GM10266 (cell line): ENCODE measurements around the gene HCFC1.

ENCODE experiments used
- DNase-seq: peaks from one replicate; pipeline ENCODE4 v3.0.0; 2012; ENCODE audit errors: extremely low spot score
- CTCF ChIP-seq: IDR thresholded peaks from 2 replicates; pipeline ENCODE4 v1.5.1; 2012; ENCODE audit warnings: mild to moderate bottlenecking, low read depth; ENCODE audit not compliant: control insufficient read depth, insufficient read depth; ENCODE audit errors: missing control alignments

The HCFC1 gene

GRCh38 chrX:153948002-153948466 lies 23.6 kb downstream of the HCFC1 start:
- no peak for DNase-seq
- no peak for TF ChIP-seq CTCF

DNA sequence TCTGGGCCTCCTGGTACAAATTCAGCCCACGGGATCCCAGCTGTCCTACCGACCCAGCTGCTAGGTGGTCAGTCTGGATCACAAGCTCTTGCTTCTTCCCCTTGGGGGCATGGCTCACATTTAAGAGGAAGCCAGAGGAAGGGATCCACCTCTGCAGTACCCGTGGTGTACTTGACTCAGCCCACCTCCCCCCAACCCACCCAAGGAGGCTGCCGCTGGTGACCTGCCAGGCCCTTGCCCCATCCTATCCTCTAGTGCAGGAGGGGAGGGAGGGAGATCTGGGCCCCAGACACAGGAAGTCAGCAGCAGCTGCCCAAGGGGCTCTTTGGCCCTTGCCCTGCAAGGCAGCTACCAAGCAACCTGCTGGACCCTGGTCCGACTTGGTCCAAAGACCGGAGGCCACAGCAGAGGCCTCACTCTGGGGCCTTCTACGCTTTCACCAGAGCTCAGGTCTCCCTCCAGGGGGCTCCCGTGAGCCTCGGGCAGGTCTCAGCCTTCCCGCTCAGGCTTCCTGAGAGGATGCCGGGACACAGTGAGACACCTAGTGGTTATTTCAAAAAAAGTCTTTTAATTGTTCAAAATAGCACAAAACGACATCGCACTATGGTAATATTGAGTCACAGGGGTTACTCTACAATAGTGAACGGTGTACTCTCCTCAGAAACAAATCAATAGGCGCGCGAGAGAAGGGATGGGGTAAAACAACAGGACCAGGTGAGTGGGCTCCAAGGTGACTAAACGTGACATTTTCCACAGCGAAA lies 24.4 kb downstream of the HCFC1 start:
- TF ChIP-seq CTCF, result peak; percentile 72
- peak; percentile 83 for DNase-seq

DNA sequence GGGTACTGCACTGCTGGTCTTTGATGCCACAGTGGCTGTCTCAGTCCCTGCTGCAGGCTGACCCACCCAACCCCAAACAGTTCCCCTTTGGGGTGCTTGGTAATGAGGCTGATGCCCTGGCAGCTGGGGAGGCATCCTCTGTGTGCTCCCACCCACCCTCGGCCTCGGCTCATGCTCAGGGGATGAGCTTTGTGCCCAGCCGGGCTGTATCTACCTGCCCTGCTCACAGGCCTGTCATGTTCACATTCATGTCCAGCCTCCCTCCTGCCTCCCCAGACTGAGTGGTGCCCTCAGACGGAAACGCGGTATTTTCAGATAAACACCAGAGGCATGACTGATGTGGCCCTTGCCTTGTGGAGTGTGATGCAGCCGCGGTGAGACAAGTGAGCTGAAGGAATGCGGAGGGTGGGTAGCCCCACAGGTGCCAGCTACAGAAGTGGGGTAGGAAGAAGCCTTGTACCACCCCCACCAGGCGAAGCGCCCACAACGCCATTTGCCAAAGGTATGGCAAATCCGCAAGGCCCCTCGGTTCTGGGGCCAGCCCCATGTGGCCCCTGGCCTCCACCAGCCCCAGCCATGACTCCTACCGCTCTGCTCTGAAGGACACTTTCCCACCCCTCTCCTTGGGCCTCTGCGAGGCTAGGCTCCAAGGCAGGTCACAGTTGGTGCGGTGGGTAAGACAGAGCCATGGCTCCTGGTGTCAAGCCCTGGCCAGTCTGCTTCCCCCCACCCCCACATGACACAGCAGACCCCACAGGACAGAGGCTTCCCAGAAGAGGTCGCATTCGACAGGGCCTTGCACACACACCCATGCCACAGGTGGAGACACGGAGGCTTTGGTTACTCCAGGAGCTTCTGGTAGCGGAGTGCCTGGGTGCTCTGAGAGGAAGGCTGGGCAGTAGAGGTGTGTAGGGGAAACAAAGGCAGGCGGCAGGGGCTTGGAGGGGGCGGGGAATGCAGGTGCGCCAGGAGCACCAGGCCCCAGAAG lies 25.4 kb downstream of the HCFC1 start:
- no peak for DNase-seq
- TF ChIP-seq CTCF, result no peak

- no peak for TF ChIP-seq CTCF
These were observed 26.8 kb downstream of the HCFC1 start for GRCh38 chrX:153944800-153945150.

GRCh38 chrX:153944140-153944799 lies 27.3 kb downstream of the HCFC1 start, which contains the start of gene RENBP:
Gene RENBP, minus strand, starts transcription at chrX:153944643. Its CDS starts 33 bp downstream, at chrX:153944610.
- DNase-seq, result peak; percentile 45
- no peak for TF ChIP-seq CTCF

More at GRCh38 chrX:153944800-153945150, 26.8 kb downstream of the HCFC1 start:
- no peak for DNase-seq

GRCh38 chrX:153941336-153942252 lies 30.0 kb downstream of the HCFC1 start:
- no peak for DNase-seq
- no peak for TF ChIP-seq CTCF
